Large intestine (tissue), 3 donors: ENCODE data around the gene PDIA5. TPM values are rescaled to one million over a fixed set of nuclear protein-coding genes. Genes with fewer than 3 reads are reported as not detected.

Experiments used
- DNase-seq, 2 donors: peaks; one replicate each; pipeline versions ENCODE4 v3.0.0 to v3.0.0-alpha.2; 2013
- H3K27ac ChIP-seq: one replicate; pipeline ENCODE4 v1.5.1; 2013; ENCODE audit warnings: low read length
- H3K27me3 ChIP-seq: 2 replicates; pipeline ENCODE4 v1.6.1; 2013; ENCODE audit warnings: low read length; ENCODE audit not compliant: control insufficient read depth, insufficient read depth
- H3K36me3 ChIP-seq: 2 replicates; pipeline ENCODE4 v1.6.1; 2013; ENCODE audit warnings: low read length; ENCODE audit not compliant: control insufficient read depth, insufficient read depth
- H3K4me1 ChIP-seq: one replicate; pipeline ENCODE4 v1.6.1; 2013; ENCODE audit warnings: low read length; ENCODE audit not compliant: control insufficient read depth, insufficient read depth
- H3K4me3 ChIP-seq: one replicate; pipeline ENCODE4 v1.5.1; 2013; ENCODE audit warnings: low read length
- H3K9me3 ChIP-seq: one replicate; pipeline ENCODE4 v1.6.1; 2013; ENCODE audit warnings: mild to moderate bottlenecking, low read depth, low read length, moderate library complexity; ENCODE audit not compliant: control insufficient read depth
- WGBS: methylation state at CpG from one replicate; pipeline ENCODE4 v1.1.5; 2013; ENCODE audit warnings: low lambda C conversion rate; ENCODE audit not compliant: insufficient coverage; 5-methylcytosine and 5-hydroxymethylcytosine counted together
- polyA plus RNA-seq: library from polyadenylated mRNA; unstranded; fragments of 120-200 nt; gene quantifications from one replicate; pipeline ENCODE4 v1.2.1, GENCODE V29; 2013

Gene PDIA5
- polyA plus RNA-seq, 1 donor, result 39.6 TPM

DNA sequence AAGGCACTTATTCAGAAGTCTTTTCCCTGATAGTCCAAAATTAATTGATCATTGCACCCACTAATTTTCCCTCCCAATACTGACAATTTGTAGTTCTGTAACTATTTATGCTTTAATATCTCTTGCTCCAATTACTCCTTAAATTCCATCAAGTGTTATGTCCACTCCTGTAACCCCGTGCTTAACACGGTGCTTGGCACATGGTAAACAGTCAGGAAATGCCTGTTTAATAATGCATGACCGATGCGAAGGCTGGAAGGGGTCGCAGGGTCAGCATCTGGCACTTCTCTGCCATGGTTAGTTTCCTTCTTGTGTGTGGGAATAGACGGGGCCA, 134.4 kb downstream of the PDIA5 start:
- Histone ChIP-seq H3K36me3 (no peaks in the 10 kb centered on the region), H3K4me3 (peak overlapping the region; percentile 93), H3K9me3 (no peaks in the 10 kb centered on the region), H3K27me3 (no peaks in the 10 kb centered on the region), H3K27ac (peak overlapping the region; percentile 85), H3K4me1 (peaks cover 3% of the 10 kb centered on the region)
- no CpG with 5 or more reads among the region's 6 CpGs for WGBS
- no peak for DNase-seq

DNA sequence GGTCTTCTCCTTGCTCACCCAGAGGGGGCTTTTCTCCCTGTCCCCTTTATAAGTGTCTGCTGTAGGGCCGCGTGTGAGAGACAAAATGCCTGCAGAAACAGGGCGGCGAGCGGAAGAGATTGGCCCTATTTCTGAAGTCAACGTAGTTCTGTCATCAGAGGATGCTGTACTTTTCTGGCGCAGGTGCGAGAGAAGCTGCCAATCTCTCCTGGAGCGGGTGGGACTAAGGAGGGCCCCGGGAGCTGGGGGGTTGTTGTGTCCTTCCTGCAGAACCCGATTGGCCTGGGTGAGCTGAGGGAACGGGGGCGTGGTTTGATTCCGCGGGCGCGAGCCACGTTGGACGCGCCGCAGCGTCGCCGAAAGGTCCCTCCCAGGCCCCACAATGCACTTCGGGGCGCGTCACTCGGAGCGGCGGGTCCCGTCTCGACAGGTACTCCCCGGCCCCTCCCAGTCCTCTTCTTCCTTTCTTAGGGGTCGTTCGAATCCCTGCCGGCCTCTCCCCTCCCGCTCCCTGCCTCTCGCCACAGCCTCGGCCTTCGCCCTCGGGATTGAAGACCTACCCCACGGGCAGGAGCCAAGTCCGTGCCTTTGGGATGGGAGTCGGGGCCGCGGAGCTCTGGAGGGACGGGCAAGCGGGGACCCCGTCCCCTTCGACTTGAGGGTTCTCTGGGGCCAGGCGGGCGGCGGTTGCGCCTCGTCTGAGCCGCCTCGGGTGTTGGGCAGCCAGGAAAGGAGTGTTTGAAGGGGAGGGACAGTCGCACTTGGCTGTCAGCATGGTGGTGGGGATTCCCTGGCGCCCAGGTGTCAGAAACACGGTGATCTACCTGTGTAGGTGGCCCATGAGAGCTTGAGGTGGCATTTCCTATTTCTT, 135.0 kb downstream of the PDIA5 start, which contains the start of gene SEC22A:
Gene SEC22A, plus strand, starts transcription at position 387 of the 871 bp plus-strand sequence. CDS start 7,275 bp downstream, outside the sequence.
- no peaks in the 10 kb centered on the region for H3K27me3 ChIP-seq
- peak; percentile 95 to 98 for DNase-seq
- no CpG with 5 or more reads among the region's 60 CpGs for WGBS
- H3K36me3 ChIP-seq, result no peaks in the 10 kb centered on the region
- H3K9me3 ChIP-seq, result no peaks in the 10 kb centered on the region
- peaks cover 3% of the 10 kb centered on the region for H3K4me1 ChIP-seq
- H3K27ac ChIP-seq, result peak within 1 kb of the TSS; percentile 85
- H3K4me3 ChIP-seq, result peak within 1 kb of the TSS; percentile 93

- Histone ChIP-seq H3K27me3 (no peaks in the 10 kb centered on the region), H3K27ac (peak overlapping the region; percentile 85), H3K9me3 (no peaks in the 10 kb centered on the region), H3K36me3 (no peaks in the 10 kb centered on the region), H3K4me1 (peaks cover 3% of the 10 kb centered on the region), H3K4me3 (peak overlapping the region; percentile 93)
- WGBS, result no CpG with 5 or more reads among the region's 7 CpGs
- peak in 1 of 2 donors; percentile 38 for DNase-seq
Observed at GRCh38 chr3:123202451-123202850, 135.6 kb downstream of the PDIA5 start.

Other genes with a start within 250 kb of the PDIA5 start
- 5.4 TPM for gene SEMA5B, start 39.3 kb upstream of the PDIA5 start, polyA plus RNA-seq
- gene SEC22A, start 134.9 kb downstream of the PDIA5 start, polyA plus RNA-seq, result 16.5 TPM